Effector CD4-positive, alpha-beta T cell (primary cell): ENCODE measurements around the gene CDH13.

Experiments used
- DNase-seq: peaks from one replicate; pipeline ENCODE4 v3.0.0-alpha.2; 2020

Gene CDH13

DNA sequence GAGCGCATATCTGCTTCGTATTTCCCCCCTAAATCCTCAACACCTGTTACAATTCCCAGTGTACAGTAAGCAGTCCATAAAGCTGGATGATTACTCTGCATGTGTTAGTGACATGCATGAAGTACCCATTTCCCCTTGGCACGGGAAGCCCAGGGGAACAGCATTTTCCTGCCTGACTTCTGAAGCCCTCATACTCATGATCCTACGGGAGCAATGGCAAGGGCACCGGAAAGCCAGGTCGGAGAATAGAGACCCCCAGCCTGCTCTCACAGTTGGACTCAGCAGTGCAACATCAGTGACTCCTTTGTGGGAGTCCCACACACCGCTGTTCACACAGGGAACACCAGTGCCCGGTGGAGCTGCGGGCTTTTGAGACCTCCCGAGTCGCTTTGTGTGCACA is 336.9 kb downstream of the CDH13 start:
- DNase-seq: no peak

DNA sequence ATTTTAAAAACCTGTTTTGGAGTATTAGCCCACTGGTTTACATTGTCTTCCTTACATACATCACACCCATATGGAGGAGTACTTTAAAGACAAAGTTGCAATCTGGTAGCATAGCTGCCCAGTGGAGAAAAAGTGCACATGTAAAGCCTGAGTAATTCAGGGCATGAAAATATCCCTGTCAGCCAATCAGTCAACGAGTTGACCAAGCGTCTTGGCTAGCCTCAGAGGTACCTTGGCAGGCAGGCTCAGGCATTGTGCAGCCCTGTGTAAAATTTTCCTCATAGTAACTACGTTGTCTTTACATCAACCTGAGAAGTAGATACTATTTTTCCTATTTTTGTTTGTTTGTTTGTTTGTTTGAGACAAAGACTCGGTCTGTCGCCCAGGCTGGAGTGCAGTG is 339.0 kb downstream of the CDH13 start:
- DNase-seq: no peak

DNA sequence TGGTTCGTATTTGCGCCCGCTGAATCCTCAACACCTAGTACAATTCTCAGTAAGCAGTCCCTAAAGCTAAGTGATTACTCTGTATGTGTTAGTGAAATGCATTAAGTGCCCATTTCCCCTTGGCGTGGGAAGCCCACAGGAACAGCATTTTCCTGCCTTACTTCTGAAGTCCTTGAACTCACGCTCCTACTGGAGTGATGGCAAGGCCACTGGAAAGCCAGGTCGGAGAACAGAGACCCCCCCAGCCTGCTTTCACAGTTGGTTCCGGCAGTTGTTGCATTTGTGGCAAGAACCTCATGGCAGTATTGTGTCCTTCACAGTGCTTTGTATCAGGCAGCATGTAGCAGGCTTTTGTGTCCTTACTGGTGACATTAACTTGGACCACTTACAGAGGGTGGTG is 340.7 kb downstream of the CDH13 start:
- DNase-seq: no peak

DNA sequence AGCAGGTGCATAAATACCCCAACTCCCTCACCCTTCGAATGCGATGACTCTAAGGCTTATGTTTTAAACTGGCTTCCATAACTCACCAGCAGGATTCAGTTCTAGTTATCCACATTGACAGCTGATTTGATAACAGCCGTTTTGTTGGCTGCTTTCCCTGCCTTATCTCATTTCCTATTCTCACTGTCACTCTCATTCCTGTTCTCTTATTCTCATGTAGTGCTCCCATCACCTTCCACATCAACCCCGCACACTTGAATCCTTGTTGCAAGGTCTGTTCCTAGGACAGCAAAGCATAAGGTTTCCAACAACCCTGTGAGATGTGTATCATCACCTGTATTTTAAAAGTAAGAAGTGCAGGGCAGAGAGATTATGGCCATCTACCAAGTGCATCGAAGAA is 344.4 kb downstream of the CDH13 start:
- DNase-seq: no peak

DNA sequence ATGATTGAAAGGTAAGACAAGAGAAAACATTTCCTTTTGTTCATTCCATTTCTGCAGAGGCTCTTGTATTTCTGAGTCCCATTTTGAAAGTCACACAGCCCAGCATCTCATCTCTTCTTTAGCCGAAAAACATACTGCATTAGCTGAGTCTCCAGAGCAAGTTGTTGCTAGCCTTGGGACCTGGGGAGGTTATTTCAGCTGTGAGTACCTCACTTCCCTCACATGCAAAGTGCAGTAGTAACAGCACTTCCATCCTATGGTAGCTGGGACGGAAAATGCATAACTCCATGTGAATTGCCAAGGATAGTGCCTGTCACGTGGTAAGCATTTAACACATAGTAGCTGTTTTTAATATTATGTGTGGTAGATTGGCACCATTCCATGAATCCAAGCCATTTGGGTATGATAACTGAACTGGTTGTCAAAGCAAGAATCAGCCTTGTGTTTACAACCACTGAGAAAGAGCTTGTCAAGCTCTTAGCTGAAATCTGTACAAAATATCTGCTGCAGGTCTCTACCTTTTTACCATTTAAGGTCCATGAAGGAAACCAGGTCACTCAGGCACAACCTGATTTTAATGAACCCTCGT is 345.7 kb downstream of the CDH13 start:
- no peak for DNase-seq

DNA sequence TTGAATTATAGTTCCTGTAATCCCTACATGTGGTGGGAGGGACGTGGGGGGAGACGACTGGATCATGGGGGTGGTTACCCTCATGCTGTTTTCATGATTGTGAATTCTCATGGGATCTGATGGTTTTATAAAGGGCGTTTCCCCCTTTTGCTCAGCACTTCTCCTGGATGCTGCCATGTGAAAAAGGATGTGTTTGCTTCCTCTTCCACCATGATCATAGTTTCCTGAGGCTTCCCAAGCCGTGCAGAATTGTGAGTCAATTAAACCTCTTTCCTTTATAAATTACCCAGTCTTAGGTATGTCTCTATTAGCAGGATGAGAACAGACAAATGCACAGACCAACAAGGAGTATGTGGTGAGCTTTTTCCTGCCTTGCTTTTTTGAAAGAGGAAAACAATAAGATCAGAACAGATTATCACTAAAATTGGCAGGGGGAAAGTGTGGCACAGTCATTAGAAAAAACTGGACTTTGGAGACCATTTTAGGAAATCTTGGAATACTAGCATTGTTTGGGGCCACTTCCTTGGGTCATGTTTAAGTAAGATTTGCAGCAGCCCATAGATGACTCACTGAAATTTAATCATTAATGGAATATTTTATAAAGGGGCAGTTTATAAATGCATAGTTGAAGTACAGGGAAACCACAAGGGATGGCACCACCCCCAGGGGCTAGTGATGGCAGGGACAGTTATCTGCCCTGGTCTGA is 352.8 kb downstream of the CDH13 start:
- DNase-seq: no peak

DNA sequence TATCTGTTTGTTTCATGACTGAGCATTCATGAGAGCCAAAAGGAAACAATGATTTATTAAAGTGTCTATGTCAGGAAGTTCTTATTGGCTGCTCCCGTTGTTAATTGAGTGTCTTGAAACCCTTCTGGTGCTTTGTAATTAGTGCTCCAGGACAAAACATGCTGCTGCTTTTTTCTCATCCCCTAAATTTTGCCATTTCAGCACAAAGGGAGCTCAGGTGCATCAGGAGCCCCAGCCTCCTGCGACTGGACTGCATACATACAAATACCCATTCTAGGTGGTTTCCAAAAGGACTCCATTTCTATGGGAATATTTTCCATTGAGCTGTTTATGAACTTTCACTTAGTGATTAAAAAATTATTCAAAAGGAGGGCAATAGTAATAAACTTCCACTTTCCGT is 354.0 kb downstream of the CDH13 start:
- DNase-seq: no peak

DNA sequence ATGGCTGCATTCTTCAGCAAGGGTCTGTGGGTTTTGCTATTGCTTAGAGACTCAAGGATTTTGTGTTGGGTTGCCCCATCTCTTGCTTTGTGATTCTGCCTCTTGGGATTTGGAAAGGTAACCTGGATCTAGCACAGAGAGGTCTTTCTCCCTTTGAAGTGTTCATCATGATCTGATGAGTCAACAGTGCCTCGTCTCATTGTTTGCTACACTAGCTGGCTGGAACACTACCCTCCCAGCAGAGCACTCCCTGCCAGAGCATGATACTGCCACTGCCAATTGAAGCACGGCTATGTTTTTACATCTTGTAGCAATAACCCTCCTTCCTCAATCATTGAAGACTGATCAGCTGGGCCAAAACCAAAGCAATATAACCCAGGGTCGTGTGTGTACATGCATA is 361.0 kb downstream of the CDH13 start:
- no peak for DNase-seq

DNA sequence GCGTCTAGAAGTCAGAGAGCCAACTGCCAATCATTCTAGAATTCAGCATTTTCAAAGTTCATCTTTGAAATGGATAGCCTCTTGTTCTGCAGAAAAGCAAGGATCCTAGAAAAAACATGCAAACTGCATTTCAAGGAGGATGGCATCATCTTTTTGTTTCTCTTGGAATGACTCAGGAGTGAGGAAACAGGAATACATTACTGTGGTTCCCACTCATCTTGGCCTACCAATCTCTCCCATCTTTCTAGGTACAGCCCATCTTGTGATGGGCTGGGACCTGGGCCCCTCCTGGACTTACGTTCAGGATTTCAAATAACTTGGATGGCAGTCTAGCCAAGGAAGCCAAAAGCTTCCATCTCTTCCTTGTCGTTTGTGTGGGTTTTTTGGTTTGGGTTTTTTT is 363.4 kb downstream of the CDH13 start:
- no peak for DNase-seq

DNA sequence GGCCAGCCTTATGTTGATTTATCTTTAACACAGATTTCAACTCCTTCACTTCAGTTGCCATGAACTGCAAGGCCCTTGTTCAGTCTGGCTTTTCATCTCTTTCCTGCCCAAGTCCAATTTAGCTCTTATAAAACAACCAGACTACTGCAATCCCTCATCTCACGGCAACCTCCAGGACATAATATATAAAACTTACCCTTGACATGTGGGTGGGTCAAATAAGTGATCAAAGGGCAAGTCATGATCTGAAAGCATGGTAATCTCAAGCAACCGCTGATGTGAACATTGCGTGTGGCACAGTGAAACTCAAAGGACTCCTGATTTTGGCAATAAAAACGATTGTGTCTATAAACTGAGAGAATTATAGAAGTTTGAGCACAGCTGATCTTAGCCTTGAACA is 364.6 kb downstream of the CDH13 start:
- no peak for DNase-seq

DNA sequence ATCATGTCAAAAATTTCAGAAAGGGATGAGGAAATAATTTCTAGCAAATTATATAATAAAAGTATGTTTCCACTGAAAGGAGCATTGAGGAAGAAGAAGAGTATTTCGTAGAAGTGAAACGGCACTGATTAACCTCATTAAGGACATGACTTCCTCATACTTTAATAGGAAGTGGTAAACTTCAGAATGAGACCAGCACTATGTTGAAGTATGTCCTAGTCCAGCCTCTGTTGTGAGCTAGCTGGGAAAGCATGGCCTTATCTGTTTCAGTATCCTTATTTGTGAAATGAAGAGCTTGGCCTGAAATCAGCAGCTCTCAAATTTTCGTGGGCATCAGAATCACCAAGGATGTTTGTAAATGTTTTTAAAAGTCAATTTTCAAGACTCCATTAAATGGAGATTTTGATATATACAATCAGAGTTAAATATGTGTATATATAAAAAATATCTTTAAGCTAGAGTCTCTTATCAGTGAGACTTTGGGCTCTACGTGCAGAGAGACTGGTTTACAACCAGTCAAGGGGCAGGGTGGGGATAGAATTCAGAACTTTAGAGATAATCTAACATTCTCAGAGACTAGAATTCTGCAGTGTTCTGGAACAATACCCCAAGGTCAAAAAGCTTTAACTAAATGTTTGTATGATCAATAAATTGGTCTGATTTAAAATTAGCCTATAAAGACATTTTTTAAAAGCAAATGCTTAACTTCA is 365.4 kb downstream of the CDH13 start:
- DNase-seq: no peak

DNA sequence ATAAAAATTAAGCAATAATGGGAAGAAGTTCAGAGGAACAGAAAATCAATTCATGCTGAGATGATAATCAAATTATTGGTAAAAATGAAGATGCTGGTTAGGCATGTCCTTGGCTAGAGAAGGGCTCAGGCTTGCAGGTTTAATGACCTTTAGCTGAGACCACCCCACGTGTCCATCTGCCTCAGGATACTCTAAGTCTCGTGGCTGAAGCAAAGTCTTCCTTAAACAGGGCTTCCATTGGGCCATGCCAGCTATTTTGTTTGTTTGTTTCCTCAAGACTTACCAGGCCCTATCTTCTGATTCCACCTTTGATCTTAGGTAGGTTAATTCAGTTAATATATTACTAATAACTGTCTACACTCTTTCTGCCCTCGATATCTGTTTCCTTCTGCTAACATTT is 366.0 kb downstream of the CDH13 start:
- no peak for DNase-seq

DNA sequence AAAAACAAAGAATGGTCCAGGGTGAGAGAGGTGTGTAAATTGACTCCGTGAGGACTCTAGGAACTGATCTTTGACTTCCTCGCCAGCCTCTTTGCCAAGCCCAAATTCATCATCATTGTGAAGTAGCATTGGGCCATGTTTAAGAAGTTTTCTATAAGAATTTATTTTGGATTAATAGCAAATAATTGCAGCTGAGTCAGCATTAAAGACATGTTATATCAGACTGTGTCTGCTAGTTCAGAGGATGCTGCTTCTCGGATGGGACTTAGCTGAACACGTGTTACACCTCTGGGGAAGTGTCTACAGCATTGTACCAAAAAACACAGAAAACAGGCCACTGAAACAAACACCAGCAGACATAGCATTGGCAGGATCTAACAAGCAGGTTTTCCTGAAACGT is 366.6 kb downstream of the CDH13 start:
- no peak for DNase-seq

DNA sequence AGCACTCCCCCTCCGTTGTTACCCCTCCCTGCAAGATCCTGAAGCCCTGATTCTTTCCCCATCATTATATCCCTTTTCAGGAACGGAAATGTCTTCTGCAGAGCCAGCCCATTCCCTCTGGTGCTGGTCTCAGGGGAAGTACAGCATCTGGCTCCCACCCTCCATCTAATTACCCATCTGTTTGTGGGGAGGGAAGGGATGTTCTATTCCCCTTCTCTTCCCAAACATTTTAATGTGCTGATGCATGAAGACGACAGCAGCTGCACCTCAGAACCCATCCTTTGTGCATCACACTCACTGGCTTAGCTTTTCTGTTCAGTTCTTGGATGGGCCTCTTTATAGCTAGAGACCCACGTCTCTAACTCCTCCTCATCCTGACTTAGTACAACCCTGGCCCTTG is 367.2 kb downstream of the CDH13 start:
- DNase-seq: no peak

DNA sequence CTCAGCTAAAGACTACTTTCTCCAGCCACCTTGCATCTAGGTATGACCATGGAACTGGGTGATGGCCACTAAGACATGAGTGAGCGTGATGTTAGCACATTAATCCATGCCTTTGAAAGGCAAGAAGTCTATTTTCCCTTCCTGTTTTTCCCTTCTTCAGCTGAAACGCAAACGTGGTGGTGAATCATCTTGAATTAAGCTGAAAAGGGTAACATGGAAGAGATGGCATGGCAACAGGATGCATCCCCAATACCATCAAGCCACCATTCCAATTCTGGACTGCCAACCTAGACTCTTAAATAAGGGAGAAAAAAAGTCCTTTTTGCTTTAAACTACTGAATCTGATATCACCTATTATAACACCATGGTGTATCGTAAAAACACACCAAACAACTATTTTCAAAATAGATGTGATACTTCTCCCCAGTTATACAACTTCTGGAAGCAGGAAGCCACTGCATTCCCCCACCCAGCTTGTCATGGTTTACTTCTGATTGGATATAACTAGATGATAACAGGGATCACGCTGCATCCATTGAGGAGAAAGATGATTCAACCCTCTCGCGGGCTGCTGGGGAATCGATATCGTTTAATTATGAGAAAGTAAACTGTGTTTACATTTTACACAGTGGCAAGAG is 368.6 kb downstream of the CDH13 start:
- DNase-seq: no peak

DNA sequence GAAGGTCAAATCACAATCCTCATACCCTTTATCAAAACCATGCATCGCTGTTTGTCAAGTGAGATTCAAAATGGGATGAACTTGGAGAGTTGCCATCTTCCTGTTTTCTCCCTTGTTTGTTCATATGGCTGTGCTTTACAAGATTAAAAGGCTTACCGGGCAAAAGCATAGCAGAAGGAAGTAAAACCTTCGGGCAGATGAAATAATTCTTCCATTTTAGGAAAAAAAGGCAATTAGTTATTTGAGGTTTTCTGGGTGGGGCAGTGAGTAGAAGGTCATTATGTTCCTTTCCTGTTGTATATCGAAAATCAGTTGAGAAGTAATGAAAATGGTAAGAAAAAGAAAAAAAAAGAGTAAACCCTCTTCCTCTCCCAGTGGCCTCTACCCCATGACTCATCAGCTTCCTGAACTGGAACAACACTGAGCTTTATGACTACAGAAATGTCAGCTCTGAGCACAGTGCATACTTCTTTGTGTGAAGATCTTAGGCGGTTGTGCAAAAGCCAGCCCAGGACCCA is 369.2 kb downstream of the CDH13 start:
- DNase-seq: no peak

DNA sequence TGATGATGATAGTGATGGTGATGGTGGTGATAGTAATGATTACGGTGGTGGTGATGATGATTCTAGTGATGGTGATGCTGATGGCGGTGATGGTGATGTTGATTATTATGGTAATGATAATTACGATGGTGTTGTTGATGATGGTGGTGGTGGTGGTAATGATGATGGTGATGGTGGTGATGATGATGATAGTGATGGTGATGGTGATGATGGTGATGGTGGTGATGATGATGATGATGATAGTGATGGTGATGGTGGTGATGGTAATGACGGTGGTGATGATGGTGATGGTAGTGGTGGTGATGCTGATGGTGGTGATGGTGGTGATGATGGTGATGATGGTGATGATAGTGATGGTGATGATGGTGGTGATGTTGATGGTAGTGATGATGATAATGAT is 370.0 kb downstream of the CDH13 start:
- DNase-seq: no peak

DNA sequence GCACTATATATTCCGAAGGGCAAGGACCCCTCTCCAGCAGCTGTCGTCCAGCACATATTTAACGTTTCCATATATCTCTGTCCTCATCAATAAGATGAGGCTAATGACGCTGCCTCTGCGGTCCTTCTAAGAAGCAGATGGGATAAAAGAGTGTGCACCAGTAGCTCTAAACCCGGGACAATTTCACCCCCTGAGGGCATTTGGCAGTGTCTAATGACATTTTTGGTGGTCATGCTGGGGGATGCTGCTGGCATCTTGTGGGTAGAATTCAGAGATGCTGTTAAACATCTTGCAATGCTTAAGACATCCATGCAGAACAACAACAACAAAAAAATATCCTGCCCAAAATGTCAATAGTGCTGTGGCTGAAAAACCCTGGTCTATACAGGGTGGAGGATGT is 372.9 kb downstream of the CDH13 start:
- no peak for DNase-seq

DNA sequence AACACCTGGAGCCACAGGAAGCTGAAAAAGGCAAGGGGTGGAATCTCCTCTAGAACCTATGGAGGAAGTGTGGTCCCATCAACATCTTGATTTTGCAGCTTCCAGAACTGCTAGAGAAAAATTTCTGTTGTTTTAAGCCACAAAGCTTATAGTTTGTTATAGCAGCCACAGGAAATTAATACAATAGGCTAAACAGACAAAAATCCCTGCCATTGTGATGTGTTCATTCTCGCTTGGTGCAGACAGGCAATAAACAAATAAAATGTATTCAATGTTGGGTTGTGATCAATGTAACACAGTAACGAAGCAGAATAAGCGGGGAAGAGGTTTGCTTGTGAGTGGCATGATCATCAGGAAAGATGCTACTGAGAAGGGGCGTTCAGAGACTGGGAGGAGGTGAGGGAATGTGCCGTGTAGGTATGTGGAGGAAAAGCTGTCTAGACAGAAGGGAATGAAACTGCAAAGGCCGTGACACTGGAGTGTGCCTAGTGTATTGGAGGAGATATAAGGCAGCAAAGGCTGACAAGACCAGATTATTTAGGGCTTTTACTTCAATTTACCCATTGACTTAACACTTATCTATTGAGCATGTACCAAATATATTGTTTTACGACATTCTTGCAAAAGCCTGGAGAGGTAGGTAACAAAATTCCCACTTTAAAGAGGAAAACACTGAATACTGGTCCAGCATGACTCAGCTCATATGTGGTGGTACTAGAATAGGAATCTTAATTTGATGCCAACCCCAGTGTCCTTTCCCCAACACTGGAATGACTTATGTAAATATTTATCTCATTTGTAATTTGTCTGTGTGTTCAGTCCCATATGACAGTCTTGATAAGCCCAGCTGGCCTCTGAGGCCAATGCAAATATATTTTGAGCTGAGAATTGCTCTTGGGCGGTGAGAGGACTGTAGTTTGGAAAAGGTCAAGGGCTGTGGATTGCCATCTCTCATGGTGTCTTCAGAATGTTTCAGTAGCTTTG is 375.9 kb downstream of the CDH13 start:
- no peak for DNase-seq

DNA sequence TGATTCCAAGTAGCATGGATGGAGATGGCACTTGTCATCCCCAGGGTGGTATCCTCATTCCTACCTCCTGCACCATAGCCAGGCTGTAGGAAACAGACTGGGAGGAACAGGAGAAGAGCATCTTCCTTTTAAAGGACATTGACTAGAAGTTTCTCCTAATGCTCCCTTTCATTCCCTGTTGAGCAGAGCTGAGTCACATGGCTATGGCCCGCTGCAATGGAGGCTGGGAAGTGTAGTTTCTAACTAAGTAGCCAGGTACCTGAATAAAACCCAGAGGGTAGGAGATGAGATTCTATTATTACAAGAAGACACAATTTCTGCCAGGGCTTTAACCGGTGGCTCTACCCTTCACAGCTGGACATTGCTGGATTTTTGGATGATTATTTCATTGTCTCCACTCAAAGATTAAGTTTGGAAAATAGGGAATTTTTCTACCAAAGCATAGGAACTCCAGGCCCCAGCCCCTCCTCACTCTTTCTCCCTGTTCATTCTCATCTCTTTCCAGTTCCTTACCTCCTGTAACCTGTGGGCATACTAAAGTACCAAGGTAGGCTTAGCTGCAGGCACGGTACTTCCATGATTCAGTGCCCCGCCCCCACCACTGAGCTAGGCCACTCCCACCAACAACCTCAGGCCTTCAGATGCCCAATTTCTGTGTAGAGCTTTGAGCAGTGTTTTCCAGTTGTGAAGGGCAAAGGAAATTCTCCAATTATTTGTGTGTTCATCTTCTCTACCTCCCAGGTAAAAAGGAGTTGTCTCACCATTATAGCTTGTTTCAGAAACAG is 378.3 kb downstream of the CDH13 start:
- no peak for DNase-seq

DNA sequence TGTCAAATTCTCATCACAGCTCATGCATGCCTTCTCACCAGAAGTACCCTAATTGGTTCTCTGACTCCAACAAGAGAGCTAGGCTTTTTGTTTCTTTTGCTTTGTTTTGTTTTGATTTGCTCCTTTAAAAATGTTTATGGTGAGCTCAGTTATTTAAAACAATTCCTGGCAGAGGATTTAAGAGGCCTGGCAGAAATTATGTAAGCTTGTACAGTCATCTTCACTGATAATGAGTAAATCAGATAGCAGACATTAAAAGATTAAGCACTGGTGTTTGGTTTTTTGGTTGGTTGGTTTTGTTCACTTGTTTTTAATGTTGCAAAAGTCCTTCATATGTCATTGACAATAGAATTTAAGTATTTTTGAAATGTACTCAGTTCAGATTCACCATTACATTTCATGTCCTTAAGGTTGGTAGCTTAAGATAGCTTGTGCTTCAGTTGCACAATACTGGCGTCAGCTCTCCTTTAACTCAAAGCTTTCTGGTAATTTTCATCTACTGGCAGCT is 378.9 kb downstream of the CDH13 start:
- no peak for DNase-seq
